MM.1S (cell line): Measurements from ENCODE around the gene GRIK2.

Experiments
- EZH2 ChIP-seq: fragments of 300-600 bp; sonication (generic); optimal IDR thresholded peaks from 2 replicates; pipeline ENCODE3; 2017; ENCODE audit warnings: low read depth, mild to moderate bottlenecking, antibody characterized with exemption, low read length, mixed read lengths
- TF ChIP-seq, protein P1 (sequence below): fragments of 300-600 bp; sonication (generic); IDR thresholded peaks from 2 replicates; pipeline ENCODE4 v1.5.1; 2016; ENCODE audit warnings: antibody characterized with exemption, low read length, mixed read lengths

DNA sequence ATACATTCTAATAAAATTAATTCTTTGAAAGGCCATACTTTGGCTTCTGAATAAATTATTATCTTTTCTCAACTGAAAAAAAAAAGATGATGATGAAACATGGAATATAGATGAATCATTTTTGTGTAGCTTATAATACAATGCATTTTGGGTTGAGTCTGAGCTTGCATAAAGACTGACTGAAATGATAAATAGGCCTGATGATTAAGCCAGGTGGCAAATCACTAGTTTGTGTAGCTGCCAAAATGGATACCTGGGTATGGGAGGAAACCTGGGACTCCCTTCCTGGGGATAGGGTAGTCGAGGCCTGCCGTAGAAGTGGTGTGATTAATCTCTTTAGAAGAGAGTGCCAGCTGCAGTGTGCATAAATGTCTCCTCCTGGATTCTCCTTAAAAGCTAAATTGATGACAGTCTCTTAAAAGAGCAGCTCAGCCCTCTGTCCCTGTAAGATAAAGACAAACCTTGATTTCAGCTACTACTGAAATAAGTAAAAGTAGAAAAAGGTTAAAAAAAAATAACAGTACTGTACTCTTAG, 275.1 kb downstream of the GRIK2 start:
- TF ChIP-seq, protein P1, sequence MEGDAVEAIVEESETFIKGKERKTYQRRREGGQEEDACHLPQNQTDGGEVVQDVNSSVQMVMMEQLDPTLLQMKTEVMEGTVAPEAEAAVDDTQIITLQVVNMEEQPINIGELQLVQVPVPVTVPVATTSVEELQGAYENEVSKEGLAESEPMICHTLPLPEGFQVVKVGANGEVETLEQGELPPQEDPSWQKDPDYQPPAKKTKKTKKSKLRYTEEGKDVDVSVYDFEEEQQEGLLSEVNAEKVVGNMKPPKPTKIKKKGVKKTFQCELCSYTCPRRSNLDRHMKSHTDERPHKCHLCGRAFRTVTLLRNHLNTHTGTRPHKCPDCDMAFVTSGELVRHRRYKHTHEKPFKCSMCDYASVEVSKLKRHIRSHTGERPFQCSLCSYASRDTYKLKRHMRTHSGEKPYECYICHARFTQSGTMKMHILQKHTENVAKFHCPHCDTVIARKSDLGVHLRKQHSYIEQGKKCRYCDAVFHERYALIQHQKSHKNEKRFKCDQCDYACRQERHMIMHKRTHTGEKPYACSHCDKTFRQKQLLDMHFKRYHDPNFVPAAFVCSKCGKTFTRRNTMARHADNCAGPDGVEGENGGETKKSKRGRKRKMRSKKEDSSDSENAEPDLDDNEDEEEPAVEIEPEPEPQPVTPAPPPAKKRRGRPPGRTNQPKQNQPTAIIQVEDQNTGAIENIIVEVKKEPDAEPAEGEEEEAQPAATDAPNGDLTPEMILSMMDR = no peak
- no peak for TF ChIP-seq EZH2
